ENCODE measurements around the gene EMC8.
A peak's percentile ranks its signal among the peaks of the same experiment; 100 is the strongest.
"Not testable (repeated sequence)": the region's sequence is repeated elsewhere in the genome, so short reads cannot be mapped to it uniquely, and the experiment has no call there.

The EMC8 gene

DNA sequence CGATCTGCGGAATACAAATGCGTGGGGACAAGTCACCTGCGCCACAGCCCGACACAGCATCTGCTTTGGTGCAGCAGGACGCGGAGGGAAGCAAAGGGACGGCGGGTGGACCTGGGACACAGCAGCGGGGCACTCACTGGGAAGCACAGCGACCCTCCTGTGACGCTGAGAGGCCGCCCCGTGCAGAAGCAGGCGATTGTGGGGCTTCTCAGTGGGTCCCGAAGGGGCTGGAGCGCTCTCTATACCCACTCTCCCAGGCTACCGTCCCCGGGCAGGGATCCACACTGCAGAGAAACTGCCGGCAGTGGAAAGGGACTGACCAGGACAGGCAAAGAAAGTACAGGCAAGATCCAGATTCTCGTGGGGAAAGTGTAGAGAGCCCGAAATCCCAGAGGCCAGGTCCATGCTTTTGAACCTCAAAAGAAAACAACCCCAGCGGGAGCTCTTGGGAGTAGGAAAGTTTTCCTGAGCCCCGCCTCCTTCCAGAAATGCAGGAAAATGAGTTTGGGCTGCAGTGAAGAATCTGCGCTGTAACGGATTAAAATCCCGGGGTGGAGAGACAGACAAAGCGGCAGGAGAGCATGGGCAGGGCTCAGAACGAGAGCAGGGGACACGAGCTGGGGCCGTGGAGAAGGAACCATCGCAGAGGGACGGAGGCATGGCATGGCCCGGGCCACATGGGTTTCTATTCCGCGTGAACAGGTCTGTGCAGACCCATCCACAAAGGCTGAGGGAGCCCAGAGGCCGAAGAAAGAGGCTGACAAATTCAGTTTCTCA is 12.9 kb upstream of the EMC8 start:
- peak; percentile 16 for DNase-seq (ENCODE audit: low read depth)

DNA sequence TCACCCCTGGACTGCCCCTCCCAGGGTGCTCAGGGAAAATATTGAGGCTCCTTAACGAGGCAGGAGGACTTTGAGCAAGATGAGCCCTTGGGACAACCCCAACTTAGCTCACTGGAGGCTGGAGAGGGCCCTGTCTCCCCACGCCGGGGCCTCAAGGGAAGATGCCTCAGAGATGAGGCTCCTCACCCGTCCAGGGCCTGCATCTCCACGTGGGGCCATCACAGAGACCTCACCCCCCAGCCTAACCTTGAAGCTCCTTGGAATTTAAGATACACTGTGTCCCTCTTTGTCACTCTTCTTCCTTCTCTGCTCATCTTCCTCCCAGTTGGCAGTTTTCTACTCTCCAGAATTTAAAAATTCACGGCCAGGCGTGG is 11.4 kb upstream of the EMC8 start:
- DNase-seq (ENCODE audit: low read depth): no peak

DNA sequence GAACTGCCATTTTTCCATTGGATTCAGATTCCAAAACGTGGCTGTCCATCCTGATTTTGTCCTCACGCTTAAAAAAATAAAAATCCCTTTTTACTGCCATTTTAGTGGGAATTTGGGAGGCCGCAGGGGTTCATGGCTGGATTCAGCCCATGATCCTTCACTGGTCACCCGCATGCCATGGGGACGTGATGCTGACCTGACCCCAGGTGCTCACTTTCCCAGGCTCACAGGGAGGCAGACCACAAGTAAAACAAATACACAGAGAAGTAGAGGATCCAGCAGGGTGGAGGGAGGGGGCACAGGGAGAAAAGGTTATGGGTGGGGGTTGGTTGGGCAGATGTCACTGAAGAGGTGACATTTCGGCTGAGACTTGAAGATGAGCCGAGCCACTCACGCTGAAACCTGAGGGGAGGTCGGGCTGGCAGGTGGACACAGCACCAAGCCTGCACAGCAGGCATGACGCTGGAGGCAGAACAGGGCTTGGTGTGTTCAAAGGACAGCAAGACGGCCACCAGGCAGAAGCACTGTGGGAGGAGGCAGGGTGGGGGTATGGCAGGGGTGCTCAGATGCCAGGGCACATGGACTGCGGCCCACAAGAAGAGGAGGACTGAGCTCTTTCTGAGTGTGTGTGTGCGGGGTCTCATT is 10.9 kb upstream of the EMC8 start:
- DNase-seq (ENCODE audit: low read depth): no peak

GRCh38 chr16:85809645-85810044 is 10.3 kb upstream of the EMC8 start:
- DNase-seq (ENCODE audit: low read depth): no peak

GRCh38 chr16:85808926-85809325 is 9.6 kb upstream of the EMC8 start:
- DNase-seq (ENCODE audit: low read depth): no peak

GRCh38 chr16:85808104-85808503 is 8.8 kb upstream of the EMC8 start:
- not testable (repeated sequence) for DNase-seq (ENCODE audit: low read depth)

DNA sequence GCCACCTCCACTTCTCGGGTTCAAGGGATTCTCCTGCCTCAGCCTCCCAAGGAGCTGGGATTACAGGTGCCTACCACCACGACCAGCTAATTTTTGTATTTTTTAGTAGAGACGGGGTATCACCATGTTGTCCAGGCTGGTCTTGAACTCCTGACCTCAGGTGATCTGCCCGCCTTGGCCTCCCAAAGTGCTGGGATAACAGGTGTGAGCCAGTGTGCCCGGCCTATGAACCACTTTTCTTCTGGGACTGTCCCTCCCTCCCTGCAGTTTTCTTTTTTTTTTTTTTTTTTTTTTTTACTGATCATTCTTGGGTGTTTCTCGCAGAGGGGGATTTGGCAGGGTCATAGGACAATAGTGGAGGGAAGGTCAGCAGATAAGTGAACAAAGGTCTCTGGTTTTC is 8.0 kb upstream of the EMC8 start:
- DNase-seq (ENCODE audit: low read depth): not testable (repeated sequence)

GRCh38 chr16:85806539-85806938 is 7.2 kb upstream of the EMC8 start:
- DNase-seq (ENCODE audit: low read depth): no peak

DNA sequence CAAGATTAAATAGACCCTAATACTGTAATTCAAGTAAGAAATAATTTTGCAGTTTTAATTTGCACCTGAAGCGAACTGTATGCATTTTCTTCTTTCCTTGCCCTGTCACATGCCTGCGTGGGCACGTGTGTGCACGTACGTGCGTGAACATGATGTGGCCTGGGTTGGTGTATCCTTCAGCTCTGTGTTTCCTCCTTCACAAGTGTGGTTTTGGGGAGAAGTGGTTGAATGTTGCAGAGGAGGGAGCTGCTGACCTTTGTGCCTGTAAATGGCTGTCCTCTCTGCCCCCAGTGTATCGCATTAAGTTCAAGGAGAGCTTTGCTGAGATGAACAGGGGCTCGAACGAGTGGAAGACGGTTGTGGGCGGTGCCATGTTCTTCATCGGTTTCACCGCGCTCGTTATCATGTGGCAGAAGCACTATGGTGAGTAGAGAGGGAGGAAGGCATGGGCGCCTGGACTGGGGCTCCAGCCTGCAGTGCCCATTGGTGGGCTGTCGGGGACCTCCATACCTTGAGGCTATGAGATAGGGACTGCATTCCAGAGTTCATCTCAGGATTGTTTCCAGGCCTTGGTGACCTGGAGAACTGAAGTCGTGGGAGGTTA is 6.2 kb upstream of the EMC8 start:
- no peak for DNase-seq (ENCODE audit: low read depth)

GRCh38 chr16:85803570-85803969 is 4.2 kb upstream of the EMC8 start:
- DNase-seq (ENCODE audit: low read depth): no peak

DNA sequence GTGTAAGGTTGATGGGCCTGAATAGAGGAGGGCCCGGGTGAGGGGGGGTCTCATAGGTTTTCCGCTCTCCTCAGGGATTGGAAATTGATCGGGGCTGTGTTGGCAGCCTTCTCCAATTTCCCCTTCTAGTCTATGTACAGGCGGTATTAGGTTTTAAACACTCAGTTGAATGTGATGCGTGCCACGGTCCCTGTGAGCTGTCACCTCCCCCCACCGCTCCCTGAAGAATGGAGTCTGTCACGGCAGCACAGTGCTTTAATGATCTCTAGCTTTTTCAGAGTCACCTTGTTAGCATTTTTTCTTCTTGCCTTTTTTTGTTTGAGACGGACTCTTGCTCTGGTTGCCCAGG is 951 bp upstream of the EMC8 start:
- DNase-seq (ENCODE audit: low read depth): peak; percentile 58

DNA sequence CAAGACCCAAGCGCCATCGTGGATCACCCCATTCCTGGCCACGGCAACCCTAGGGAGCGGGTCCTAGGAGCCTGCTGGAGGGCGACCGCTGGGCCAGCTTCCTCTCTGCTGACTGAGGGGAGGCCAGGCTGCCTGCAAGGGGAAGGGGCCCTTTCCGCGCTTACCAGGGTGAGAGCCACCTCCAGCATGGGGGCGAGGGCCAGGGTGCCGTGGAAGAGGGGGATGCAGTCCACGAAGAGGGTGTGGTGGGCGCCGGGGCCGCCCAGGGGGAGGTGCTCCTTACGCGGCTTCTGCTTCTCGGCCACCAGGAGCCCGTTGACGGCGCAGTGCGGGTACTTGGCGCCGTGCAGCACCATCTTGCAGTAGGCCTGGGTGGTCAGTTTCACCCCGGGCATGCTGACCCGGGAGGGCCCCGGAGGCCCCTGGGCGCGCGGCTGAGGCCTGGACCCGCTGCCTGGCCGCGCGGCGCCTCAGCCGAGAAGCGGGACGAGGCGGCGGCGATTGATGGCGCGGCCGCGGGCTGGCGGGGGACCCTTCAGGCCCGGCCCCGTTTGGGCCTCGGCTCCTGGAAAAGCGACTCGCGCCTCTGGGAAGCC is 345 bp downstream of the EMC8 start:
- DNase-seq (ENCODE audit: low read depth): peak; percentile 44

DNA sequence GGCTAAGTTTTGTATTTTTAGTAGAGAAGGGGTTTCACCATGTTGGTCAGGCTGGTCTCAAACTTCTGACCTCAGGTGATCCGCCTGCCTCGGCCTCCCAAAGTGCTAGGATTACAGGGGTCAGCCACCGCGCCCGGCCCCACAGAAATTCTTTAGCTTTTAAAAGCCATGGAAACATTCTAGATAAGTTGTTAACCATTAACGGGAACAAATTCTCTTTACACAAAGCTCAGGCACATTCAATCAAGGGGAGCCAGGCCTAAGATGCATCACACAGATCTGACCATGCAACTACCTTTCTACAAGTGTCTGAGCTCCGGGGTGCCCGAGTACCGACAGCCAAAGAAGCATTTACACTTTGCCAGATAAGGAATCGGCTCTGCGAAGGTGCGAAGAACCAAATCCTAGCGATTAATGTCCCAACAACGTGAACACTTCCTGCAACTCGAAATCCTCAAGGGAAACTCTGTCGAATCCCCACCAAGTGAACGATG is 1.0 kb downstream of the EMC8 start:
- DNase-seq (ENCODE audit: low read depth): peak; percentile 9

GRCh38 chr16:85796599-85796998 is 2.7 kb downstream of the EMC8 start:
- no peak for DNase-seq (ENCODE audit: low read depth)

- DNase-seq (ENCODE audit: low read depth): no peak
Measured at GRCh38 chr16:85796152-85796551, 3.2 kb downstream of the EMC8 start.

- no peak for DNase-seq (ENCODE audit: low read depth)
Measured at GRCh38 chr16:85794696-85795095, 4.6 kb downstream of the EMC8 start.

- DNase-seq (ENCODE audit: low read depth): no peak
Measured at GRCh38 chr16:85793662-85794298, 5.6 kb downstream of the EMC8 start.

- DNase-seq (ENCODE audit: low read depth): no peak
Measured at GRCh38 chr16:85789773-85790172, 9.6 kb downstream of the EMC8 start.

GRCh38 chr16:85788819-85789218 is 10.5 kb downstream of the EMC8 start:
- no peak for DNase-seq (ENCODE audit: low read depth)

GRCh38 chr16:85785927-85786326 is 13.4 kb downstream of the EMC8 start:
- DNase-seq (ENCODE audit: low read depth): peak; percentile 25

- DNase-seq (ENCODE audit: low read depth): no peak
Measured at GRCh38 chr16:85784813-85785212, 14.5 kb downstream of the EMC8 start.

DNA sequence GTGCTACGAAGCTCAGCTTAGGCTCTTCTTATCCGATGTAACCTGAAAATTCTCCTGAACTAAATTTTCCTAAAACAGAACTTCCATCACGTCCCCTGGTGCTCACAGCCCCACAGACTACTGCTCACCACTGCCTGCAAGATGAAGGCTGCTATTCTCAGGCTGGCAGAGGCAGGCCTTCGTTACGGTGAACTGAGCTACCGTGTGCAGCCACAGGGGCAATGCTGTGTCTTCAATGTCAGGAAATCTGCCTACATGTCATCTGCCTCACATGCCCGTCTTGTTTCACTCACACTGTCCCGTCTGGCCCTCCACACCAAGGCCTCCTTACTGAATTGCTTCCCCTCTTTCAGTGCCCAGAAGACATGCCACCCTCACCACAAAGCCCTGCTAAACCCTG is 15.9 kb downstream of the EMC8 start:
- no peak for DNase-seq (ENCODE audit: low read depth)

- no peak for DNase-seq (ENCODE audit: low read depth)
Measured at GRCh38 chr16:85782451-85782850, 16.9 kb downstream of the EMC8 start.

All from EH (cell line).